ENCODE measurements around the gene METTL17.

- no peak for TF ChIP-seq ZNF282 (CRISPR knock-in tag; IDR thresholded peaks at IDR 0.05)
- TF ChIP-seq CEBPG (CRISPR knock-in tag; IDR thresholded peaks at IDR 0.05), result no peak
- no peak for TF ChIP-seq CEBPG (tag; conservative IDR thresholded peaks at IDR 0.05 in 1 of 2, IDR thresholded peaks at IDR 0.05 in 1 of 2)
- TF ChIP-seq GTF2E2 (tag; IDR thresholded peaks at IDR 0.05), result no peak
- no peak for TF ChIP-seq ZNF830 (CRISPR knock-in tag; IDR thresholded peaks at IDR 0.05)
These were observed 11.4 kb downstream of the METTL17 start for GRCh38 chr14:21001218-21001617.

Measured in K562 (cell line).